WTC11 (cell line): ENCODE data around the gene DIABLO. TPM values are rescaled to one million over a fixed set of nuclear protein-coding genes. Genes with fewer than 3 reads are reported as not detected.
"Not testable (repeated sequence)": the region's sequence is repeated elsewhere in the genome, so short reads cannot be mapped to it uniquely, and the experiment has no call there.

Experiments
- ATAC-seq: fragments of 200-7000 bp; cut with Tn5 transposase; 2 replicates; pipeline ENCODE4 v1.10.0; 2021; ENCODE audit warnings: mild to moderate bottlenecking, moderate library complexity
- CTCF ChIA-PET: fragments of 300-600 bp; sonication (Branson Sonifier 250); formaldehyde crosslinking; loops from one replicate; lab custom pipeline; 2021; ENCODE audit warnings: antibody characterized with exemption; lab: Charles Lee
- POLR2A ChIA-PET: fragments of 350-600 bp; sonication (Branson Sonifier 250); formaldehyde crosslinking; loops from one replicate; lab custom pipeline; 2021; ENCODE audit warnings: antibody characterized with exemption; lab: Charles Lee
- DNase-seq: peaks from one replicate; pipeline ENCODE4 v3.0.0; 2021; ENCODE audit warnings: low spot score
- H3K27ac Mint-ChIP-seq: 2 replicates; pipeline ENCODE4 v1.8.0; 2021; ENCODE audit warnings: mixed read lengths
- H3K27me3 Mint-ChIP-seq: 2 replicates; pipeline ENCODE4 v1.8.0; 2021; ENCODE audit warnings: low read depth, mild to moderate bottlenecking, moderate library complexity, mixed read lengths
- H3K36me3 Mint-ChIP-seq: 2 replicates; pipeline ENCODE4 v1.8.0; 2021; ENCODE audit warnings: mixed read lengths
- H3K4me1 Mint-ChIP-seq: 2 replicates; pipeline ENCODE4 v1.8.0; 2022; ENCODE audit warnings: mixed read lengths
- H3K4me3 Mint-ChIP-seq: 2 replicates; pipeline ENCODE4 v1.8.0; 2021; ENCODE audit warnings: mild to moderate bottlenecking, moderate library complexity, mixed read lengths
- H3K9me3 Mint-ChIP-seq: 2 replicates; pipeline ENCODE4 v1.8.0; 2021; ENCODE audit warnings: mixed read lengths
- ATF6 ChIP-seq: sonication (generic); formaldehyde crosslinking; IDR thresholded peaks from 2 replicates; pipeline ENCODE4 v1.8.1; 2023; ENCODE audit warnings: mild to moderate bottlenecking, missing genetic modification reagents
- CDX4 ChIP-seq: fragments of 250-450 bp; sonication (Bioruptor Pico); IDR thresholded peaks from 2 replicates; pipeline ENCODE4 v1.9.0; 2021; ENCODE audit warnings: moderate library complexity, mild to moderate bottlenecking, inconsistent platforms, borderline replicate concordance
- FOXK1 ChIP-seq: sonication (generic); formaldehyde crosslinking; IDR thresholded peaks from 2 replicates; pipeline ENCODE4 v1.8.0; 2022; ENCODE audit warnings: mild to moderate bottlenecking, moderate library complexity, missing genetic modification reagents
- HMGA2 ChIP-seq: fragments of 250-450 bp; sonication (Bioruptor Pico); IDR thresholded peaks from 2 replicates; pipeline ENCODE4 v1.4.0; 2021; ENCODE audit warnings: mild to moderate bottlenecking, moderate library complexity
- JAZF1 ChIP-seq: fragments of 250-450 bp; sonication (Bioruptor Pico); IDR thresholded peaks from 2 replicates; pipeline ENCODE4 v1.9.0; 2021; ENCODE audit warnings: moderate library complexity, mild to moderate bottlenecking, inconsistent platforms
- NFE2L1 ChIP-seq: sonication (generic); formaldehyde crosslinking; IDR thresholded peaks from 2 replicates; pipeline ENCODE4 v1.8.1; 2023; ENCODE audit warnings: missing genetic modification reagents
- NR1H2 ChIP-seq: sonication (generic); formaldehyde crosslinking; IDR thresholded peaks from 2 replicates; pipeline ENCODE4 v1.9.0; 2021; ENCODE audit warnings: mild to moderate bottlenecking, moderate library complexity, missing genetic modification reagents
- NR2C2 ChIP-seq: sonication (generic); formaldehyde crosslinking; IDR thresholded peaks from 2 replicates; pipeline ENCODE4 v1.8.0; 2022; ENCODE audit warnings: mild to moderate bottlenecking, missing genetic modification reagents
- NR3C1 ChIP-seq: sonication (generic); formaldehyde crosslinking; conservative IDR thresholded peaks from 2 replicates; pipeline ENCODE4 v1.8.1; 2023; ENCODE audit warnings: low read depth, mild to moderate bottlenecking, missing genetic modification reagents
- RELA ChIP-seq: sonication (generic); formaldehyde crosslinking; IDR thresholded peaks from 2 replicates; pipeline ENCODE4 v1.8.1; 2022; ENCODE audit warnings: missing genetic modification reagents, mild to moderate bottlenecking, borderline replicate concordance
- RORB ChIP-seq: fragments of 250-450 bp; sonication (Bioruptor Pico); IDR thresholded peaks from 2 replicates; pipeline ENCODE4 v1.9.0; 2021; ENCODE audit warnings: mild to moderate bottlenecking
- SMAD3 ChIP-seq: sonication (generic); formaldehyde crosslinking; IDR thresholded peaks from 2 replicates; pipeline ENCODE4 v1.8.0; 2022; ENCODE audit warnings: missing genetic modification reagents, mild to moderate bottlenecking, borderline replicate concordance
- USF2 ChIP-seq: sonication (generic); formaldehyde crosslinking; IDR thresholded peaks from 2 replicates; pipeline ENCODE4 v1.8.1; 2023; ENCODE audit warnings: mild to moderate bottlenecking, missing genetic modification reagents, moderate library complexity
- total RNA-seq: library from RNA; stranded (reverse); gene quantifications from 3 replicates; pipeline ENCODE4 v1.2.3, GENCODE V29; 2021
- TF ChIP-seq, protein P1 (sequence below): fragments of 250-450 bp; sonication (Bioruptor Pico); IDR thresholded peaks from 2 replicates; pipeline ENCODE4 v1.9.0; 2021; ENCODE audit warnings: mild to moderate bottlenecking
- TF ChIP-seq, protein P2 (sequence below): sonication (generic); formaldehyde crosslinking; IDR thresholded peaks from 2 replicates; pipeline ENCODE4 v1.8.1; 2023; ENCODE audit warnings: mild to moderate bottlenecking, missing genetic modification reagents, moderate library complexity
- TF ChIP-seq, protein P3 (sequence below): sonication (generic); formaldehyde crosslinking; IDR thresholded peaks from 2 replicates; pipeline ENCODE4 v1.8.0; 2023; ENCODE audit warnings: missing genetic modification reagents, mild to moderate bottlenecking, borderline replicate concordance

Gene DIABLO
- total RNA-seq, 1 experiment from 2014 or later, result 61.7 TPM

GRCh38 chr12:122265476-122265875 lies 39.6 kb upstream of the DIABLO start:
- H3K4me1 Mint-ChIP-seq, result 0 out of 2 replicates have a peak, but pooled peaks cover 3% of the 10 kb centered on the region
- no peak overlapping the region; the same call in 1 of the 2 replicates for H3K27ac Mint-ChIP-seq
- ATAC-seq (no peak), DNase-seq (no peak)
- CTCF ChIA-PET, result no interaction called here
- peaks cover 18% of the 10 kb centered on the region for H3K36me3 Mint-ChIP-seq
- H3K27me3 Mint-ChIP-seq, result peaks cover 3% of the 10 kb centered on the region; the same call in 1 of the 2 replicates
- H3K9me3 Mint-ChIP-seq, result no peaks in the 10 kb centered on the region
- POLR2A ChIA-PET, result no interaction called here
- H3K4me3 Mint-ChIP-seq, result peak overlapping the region; percentile 97
- no peak for TF ChIP-seq NR3C1 (CRISPR knock-in tag)
- TF ChIP-seq ATF6 (CRISPR knock-in tag), result no peak
- TF ChIP-seq RELA (CRISPR knock-in tag), result no peak
- no peak for TF ChIP-seq NR2C2
- no peak for TF ChIP-seq JAZF1 (CRISPR knock-in tag)
- TF ChIP-seq, protein P1, sequence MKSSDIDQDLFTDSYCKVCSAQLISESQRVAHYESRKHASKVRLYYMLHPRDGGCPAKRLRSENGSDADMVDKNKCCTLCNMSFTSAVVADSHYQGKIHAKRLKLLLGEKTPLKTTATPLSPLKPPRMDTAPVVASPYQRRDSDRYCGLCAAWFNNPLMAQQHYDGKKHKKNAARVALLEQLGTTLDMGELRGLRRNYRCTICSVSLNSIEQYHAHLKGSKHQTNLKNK (CRISPR knock-in tag), result no peak
- TF ChIP-seq CDX4 (CRISPR knock-in tag), result no peak
- TF ChIP-seq, protein P2, sequence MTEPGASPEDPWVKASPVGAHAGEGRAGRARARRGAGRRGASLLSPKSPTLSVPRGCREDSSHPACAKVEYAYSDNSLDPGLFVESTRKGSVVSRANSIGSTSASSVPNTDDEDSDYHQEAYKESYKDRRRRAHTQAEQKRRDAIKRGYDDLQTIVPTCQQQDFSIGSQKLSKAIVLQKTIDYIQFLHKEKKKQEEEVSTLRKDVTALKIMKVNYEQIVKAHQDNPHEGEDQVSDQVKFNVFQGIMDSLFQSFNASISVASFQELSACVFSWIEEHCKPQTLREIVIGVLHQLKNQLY (CRISPR knock-in tag), result no peak
- TF ChIP-seq NFE2L1 (CRISPR knock-in tag), result no peak
- TF ChIP-seq FOXK1 (CRISPR knock-in tag), result no peak
- TF ChIP-seq RORB (CRISPR knock-in tag), result no peak
- no peak for TF ChIP-seq NR1H2 (CRISPR knock-in tag)
- TF ChIP-seq, all 79 proteins: peak for 0

DNA sequence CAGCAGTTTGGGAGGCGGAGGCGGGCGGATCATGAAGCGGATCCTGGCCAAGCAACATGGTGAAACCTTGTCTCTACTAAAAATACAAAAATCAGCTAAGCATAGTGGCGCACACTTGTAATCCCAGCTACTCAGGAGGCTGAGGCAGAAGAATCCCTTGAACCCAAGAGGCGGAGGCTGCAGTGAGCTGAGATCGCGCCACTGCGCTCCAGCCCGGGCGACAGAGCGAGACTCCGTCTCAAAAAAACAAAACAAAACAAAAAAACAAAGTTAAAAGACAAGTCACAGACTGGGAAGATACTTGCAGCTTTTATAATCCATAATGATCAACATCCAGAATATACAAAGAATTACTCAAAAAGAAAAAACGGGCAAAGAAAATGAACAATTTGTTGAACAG lies 34.9 kb upstream of the DIABLO start:
- H3K27ac Mint-ChIP-seq, CTCF ChIA-PET, ATAC-seq, H3K4me1 Mint-ChIP-seq, H3K4me3 Mint-ChIP-seq, POLR2A ChIA-PET, DNase-seq, H3K9me3 Mint-ChIP-seq, H3K27me3 Mint-ChIP-seq: not testable (repeated sequence)
- peaks cover 38% of the 10 kb centered on the region for H3K36me3 Mint-ChIP-seq

DNA sequence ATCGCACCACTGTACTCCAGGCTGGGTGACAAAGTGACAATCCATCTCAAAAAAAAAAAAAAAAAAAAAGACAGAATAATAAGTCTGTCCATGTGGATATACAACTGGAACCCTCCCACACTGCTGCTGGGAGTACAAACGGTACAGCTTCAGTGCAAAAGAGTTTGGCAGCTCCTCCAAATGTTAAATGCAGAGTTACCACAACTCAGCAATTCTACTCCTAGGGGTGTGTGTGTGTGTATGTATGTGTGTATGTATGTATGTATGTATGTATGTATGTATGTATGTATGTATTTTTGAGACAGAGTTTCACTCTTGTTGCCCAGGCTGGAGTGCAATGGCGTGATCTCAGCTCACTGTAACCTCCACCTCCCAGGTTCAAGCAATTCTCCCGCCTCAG lies 33.1 kb upstream of the DIABLO start:
- peaks cover 38% of the 10 kb centered on the region for H3K36me3 Mint-ChIP-seq
- H3K4me3 Mint-ChIP-seq, H3K9me3 Mint-ChIP-seq, H3K27me3 Mint-ChIP-seq, CTCF ChIA-PET, H3K4me1 Mint-ChIP-seq, H3K27ac Mint-ChIP-seq, DNase-seq, ATAC-seq: not testable (repeated sequence)
- POLR2A ChIA-PET, result interaction anchor here (1.0 kb wide), 1 partner anchor 33 kb away, joined by 4 read pairs; the partner anchor contains the start of gene DIABLO

- H3K27ac Mint-ChIP-seq, H3K4me3 Mint-ChIP-seq, ATAC-seq, H3K9me3 Mint-ChIP-seq, DNase-seq, CTCF ChIA-PET, H3K27me3 Mint-ChIP-seq, H3K4me1 Mint-ChIP-seq: not testable (repeated sequence)
- peaks cover 35% of the 10 kb centered on the region for H3K36me3 Mint-ChIP-seq
- POLR2A ChIA-PET, result interaction anchor here (1.0 kb wide), 1 partner anchor 32 kb away, joined by 4 read pairs; the partner anchor contains the start of gene DIABLO
Observed at GRCh38 chr12:122258462-122258861, 32.6 kb upstream of the DIABLO start.

- POLR2A ChIA-PET, result no interaction called here
- Mint-ChIP-seq H3K4me3 (no peak overlapping the region), H3K27me3 (no peaks in the 10 kb centered on the region), H3K4me1 (no peaks in the 10 kb centered on the region), H3K36me3 (peaks cover 13% of the 10 kb centered on the region; the same call in 1 of the 2 replicates), H3K27ac (no peak overlapping the region), H3K9me3 (no peaks in the 10 kb centered on the region)
- CTCF ChIA-PET, result no interaction called here
- DNase-seq (no peak), ATAC-seq (no peak)
- TF ChIP-seq, protein P3, sequence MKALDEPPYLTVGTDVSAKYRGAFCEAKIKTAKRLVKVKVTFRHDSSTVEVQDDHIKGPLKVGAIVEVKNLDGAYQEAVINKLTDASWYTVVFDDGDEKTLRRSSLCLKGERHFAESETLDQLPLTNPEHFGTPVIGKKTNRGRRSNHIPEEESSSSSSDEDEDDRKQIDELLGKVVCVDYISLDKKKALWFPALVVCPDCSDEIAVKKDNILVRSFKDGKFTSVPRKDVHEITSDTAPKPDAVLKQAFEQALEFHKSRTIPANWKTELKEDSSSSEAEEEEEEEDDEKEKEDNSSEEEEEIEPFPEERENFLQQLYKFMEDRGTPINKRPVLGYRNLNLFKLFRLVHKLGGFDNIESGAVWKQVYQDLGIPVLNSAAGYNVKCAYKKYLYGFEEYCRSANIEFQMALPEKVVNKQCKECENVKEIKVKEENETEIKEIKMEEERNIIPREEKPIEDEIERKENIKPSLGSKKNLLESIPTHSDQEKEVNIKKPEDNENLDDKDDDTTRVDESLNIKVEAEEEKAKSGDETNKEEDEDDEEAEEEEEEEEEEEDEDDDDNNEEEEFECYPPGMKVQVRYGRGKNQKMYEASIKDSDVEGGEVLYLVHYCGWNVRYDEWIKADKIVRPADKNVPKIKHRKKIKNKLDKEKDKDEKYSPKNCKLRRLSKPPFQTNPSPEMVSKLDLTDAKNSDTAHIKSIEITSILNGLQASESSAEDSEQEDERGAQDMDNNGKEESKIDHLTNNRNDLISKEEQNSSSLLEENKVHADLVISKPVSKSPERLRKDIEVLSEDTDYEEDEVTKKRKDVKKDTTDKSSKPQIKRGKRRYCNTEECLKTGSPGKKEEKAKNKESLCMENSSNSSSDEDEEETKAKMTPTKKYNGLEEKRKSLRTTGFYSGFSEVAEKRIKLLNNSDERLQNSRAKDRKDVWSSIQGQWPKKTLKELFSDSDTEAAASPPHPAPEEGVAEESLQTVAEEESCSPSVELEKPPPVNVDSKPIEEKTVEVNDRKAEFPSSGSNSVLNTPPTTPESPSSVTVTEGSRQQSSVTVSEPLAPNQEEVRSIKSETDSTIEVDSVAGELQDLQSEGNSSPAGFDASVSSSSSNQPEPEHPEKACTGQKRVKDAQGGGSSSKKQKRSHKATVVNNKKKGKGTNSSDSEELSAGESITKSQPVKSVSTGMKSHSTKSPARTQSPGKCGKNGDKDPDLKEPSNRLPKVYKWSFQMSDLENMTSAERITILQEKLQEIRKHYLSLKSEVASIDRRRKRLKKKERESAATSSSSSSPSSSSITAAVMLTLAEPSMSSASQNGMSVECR, result no peak
- TF ChIP-seq USF2 (no peak), SMAD3 (CRISPR knock-in tag) (no peak), HMGA2 (CRISPR knock-in tag) (no peak)
Observed at GRCh38 chr12:122250536-122250935, 24.7 kb upstream of the DIABLO start.
